GM19238 (cell line): ENCODE results near the gene WAC.

Experiments
- DNase-seq: peaks from one replicate; pipeline ENCODE4 v3.0.0; 2011; ENCODE audit warnings: low spot score; ENCODE audit not compliant: insufficient read length

Gene WAC

DNA sequence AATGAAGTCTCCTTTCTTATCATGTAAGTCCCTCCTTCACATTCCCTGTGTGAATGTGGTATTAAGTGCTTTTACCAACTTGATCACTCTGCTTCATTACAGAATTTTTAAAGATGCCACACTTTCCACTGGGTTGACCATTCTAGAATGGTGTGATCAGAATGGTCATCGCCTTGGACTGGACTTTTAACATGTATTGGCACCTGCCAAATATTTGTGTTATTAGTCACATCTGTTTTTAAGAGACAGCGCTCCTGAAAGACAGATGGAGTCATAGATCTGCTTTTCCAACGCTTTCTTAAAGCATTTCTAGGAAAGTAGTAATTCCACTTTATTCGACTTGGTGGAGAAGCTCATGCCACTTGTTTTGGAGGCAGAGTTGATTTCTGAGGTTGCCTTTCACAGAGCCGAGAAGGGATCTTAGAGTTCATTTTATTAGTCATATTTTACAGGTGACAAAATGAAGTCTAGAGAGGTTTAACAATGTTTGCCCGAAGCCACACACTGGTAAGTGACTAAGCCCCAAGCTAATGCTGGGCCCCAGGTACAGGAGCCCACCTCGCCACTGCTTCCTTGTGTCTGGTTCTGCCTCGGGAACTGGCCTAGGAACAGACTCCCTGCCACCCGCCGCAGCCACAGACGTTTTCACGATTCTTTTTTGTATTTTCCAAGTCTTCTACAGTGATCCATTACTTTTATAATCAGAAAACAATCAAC is 134.0 kb downstream of the WAC start:
- no peak for DNase-seq

DNA sequence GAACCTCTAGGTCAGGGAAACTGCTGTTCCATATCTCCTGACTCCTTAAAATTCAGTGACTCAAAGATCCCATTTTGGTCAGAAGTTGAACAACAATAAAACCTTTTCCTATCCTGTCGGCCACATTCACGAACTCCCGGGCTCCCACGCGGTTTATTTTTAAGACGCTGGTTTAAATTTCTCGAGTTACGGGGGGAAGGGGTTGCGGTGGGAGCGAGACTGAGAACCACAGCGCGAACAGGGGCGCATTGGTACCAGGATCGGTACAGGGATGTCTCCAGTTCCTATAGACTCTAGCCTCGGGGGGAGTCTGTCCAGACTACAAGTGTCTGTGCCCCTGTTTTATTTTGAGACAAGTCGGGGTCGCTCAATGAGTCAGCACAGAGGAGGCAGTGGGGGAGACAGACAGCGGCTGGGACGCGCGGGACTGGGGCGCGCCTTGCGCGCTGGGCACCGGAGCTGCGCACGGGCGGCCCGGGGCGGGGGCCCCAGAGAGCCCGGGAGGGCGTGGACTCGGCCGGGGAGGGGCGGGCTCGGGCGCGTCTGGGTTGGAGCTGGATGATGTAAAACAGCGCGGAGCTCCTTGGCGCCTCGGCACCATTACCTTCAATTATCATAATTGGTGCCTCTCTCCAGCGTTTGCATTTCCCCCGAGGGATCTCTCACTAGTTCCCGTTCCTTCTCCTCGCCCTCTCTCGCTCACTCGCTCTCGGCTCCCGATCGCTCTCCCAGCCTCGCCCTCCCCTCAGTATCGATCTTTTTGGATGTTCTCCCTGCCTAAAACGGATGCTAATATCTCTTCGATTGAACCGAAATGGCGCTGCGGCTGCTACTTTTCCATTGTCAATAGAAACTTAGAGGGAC is 135.7 kb downstream of the WAC start:
- no peak for DNase-seq

DNA sequence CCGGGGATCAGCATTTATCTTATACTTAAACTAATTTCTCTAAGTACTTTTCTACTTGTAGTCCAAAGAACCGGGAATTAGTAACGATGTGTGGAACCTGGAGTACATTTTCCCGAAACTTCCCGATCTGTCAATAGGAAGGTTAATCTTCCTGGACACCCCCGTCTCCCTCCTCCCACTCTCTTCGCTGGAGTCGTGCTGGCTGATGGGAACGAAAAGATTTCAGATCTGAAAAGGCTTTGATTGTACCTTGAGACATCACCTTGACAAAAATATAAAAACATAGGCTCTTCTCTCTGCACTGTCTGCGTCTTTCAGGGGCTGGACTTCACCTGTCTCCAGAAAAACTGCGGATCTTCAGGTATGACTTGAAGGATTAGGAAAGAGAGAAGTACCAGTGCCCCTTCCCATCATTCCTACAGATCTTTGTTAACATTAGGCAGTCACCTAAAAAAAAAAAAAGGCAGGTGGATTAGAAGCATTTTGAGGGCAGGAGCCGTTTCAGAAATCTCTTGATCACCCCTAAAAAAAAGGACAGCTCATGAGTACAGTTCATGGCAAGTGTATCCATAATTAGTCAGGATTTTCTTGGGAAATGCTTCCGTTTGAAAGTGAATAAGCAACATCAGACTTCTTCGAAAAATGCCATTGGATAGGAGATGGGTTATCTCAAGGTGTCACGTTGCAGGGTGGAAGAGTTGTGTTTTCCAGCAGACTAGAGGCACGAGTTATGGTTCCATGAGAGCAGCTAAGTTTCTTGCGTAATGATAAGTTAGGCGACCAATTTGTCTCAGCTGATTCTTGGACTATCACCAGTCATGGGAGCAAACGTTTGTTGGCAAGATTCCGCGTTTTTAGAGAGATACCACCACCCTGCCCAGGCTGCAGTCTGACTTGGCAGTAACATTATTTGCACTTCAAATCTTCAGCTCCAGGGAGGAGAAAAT is 136.6 kb downstream of the WAC start:
- DNase-seq: no peak
